GM21526 (cell line): ENCODE measurements around the gene SPI1.

Source experiments
- ATAC-seq: cut with Tn5 transposase; IDR thresholded peaks from one replicate; pipeline ENCODE4 v1.9.1; 2021; ENCODE audit warnings: moderate library complexity; ENCODE audit not compliant: unreplicated experiment, low FRiP score

SPI1 gene

GRCh38 chr11:47407746-47408590 lies 29.6 kb upstream of the SPI1 start, which contains the start of gene SLC39A13:
SLC39A13 (plus strand) TSS chr11:47408590; CDS start chr11:47410095, 1,505 bp downstream.
- ATAC-seq = peak; percentile 73

DNA sequence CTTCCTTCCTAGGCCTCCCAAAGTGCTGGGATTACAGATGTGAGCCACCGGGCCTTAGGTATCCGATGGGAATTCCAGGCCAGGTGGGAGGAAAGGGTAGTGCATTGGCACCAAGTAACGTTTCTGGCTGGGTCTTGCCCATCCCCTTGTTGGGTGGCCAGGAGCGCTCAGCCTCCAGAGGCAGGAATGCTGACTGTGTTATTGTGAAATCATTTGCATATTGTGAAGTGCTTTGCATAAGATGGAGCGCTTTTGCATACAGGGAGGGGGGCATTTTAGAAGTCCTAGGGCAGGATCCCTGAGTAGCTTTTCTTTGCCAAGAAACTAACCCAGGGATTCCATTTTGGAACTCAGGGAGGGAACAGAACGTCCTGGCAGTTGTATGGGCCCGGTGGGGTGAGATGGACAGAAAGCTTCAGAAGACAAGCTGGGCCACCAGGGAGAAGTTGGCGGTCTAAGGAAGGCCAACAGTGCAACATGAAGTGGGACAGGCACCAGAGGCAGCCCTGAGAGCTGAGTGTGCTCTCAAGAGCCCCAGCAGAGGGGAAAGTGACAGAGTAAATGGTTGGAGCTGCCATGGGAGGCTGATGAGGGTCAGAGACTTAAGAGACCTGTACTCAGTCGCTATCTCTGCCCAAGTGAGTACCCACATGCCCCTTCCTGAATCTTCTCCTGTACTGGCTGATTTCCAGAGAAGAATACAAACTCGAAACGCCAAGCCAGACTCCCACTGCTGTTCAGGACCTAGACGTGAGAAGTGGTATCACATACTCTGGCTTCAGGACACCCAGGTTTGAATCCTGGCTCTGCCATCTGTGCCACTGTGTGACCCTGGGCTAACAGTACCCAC lies 28.8 kb upstream of the SPI1 start:
- ATAC-seq = no peak

GRCh38 chr11:47403571-47403970 lies 25.2 kb upstream of the SPI1 start:
- no peak for ATAC-seq

- no peak for ATAC-seq
These were observed 24.8 kb upstream of the SPI1 start for GRCh38 chr11:47403135-47403534.

DNA sequence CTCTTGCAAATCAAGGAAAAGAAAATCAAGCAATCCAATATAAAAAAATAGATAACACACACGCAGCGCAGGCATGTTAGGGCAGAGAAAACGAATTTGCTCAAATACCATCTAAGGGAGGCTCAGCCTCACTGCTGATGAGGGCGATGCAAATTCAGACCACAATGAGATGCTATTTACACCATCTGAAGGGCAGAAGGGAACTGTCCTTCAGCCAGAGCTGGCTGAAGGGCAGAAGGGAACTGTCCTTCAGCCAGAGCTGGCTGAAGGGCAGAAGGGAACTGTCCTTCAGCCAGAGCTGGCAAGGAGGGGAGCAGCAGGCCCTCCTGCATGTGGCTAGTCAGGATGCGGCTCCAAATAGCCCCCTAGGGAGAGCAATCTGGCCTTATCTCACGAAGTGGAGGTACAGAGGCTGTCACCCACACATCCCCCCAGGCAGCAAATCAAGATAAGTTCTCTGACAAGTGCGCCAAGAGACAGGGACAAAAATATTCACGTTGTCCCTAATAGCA lies 22.5 kb upstream of the SPI1 start:
- peak; percentile 54 for ATAC-seq

DNA sequence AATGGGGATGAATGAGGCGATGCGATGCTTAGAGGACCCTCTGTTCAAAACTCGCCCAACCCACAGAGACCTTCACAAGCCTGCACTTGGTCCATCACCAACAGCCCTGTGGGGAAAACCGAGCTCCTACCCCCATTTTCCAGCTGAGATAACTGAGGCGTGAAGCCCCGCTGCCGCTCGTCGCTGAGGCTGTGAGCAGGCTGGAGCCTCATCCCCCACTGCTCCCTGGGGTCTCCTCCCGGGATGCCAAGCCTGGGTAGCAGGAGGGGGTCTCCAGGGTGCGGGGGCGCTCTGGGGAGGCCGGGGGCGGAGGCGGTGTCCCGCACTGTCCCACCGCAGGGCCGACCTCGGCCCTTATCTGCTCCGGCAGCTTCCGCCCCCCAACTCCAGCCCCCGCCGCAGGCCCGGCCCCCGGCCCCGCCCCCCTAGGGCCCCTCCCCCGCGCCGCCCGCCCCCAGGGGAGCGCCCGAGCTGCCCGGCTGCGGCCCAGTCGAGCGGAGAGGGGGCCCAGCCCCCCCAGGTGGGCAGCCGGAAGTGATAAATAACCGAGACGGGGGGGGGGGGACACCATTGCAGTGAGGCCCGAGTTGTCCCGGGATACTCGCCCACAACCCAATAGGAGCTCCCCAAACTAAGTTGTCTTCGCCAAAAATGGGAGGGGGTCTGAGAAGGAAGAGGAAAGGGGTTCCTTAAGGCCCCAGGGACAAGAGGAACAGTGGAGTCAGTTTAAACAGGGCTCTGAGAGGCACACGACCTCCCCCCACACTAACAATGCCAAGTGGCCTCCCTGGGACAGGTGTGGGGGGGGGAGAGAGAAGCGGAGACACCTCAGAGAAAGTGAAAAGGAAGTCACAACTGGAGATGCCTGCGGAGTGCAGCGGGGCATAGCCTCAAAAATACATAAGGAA lies 21.8 kb upstream of the SPI1 start:
- peak; percentile 36 for ATAC-seq

DNA sequence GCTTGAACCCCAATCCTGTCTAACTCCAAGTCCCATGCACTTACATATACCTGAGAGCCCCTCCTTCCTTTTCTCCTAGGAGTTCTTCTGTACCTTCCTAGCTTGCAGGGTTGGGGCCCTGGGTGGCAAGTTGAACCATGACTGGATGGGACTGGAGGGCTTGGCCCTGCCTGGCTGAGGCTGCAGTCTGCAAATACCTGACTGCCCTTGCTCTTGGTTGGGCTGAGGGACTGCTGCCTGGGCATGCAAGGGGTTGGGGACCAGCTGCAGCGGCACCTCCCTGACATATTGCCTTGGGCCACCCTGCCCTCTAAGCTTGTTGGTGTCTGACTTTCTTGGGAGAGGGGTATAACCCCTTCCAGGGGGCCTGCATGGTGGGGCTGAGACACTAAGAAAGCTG lies 20.2 kb upstream of the SPI1 start:
- ATAC-seq = no peak

GRCh38 chr11:47398011-47398410 lies 19.7 kb upstream of the SPI1 start:
- no peak for ATAC-seq

- ATAC-seq = no peak
These were observed 17.6 kb upstream of the SPI1 start for GRCh38 chr11:47396049-47396320.

DNA sequence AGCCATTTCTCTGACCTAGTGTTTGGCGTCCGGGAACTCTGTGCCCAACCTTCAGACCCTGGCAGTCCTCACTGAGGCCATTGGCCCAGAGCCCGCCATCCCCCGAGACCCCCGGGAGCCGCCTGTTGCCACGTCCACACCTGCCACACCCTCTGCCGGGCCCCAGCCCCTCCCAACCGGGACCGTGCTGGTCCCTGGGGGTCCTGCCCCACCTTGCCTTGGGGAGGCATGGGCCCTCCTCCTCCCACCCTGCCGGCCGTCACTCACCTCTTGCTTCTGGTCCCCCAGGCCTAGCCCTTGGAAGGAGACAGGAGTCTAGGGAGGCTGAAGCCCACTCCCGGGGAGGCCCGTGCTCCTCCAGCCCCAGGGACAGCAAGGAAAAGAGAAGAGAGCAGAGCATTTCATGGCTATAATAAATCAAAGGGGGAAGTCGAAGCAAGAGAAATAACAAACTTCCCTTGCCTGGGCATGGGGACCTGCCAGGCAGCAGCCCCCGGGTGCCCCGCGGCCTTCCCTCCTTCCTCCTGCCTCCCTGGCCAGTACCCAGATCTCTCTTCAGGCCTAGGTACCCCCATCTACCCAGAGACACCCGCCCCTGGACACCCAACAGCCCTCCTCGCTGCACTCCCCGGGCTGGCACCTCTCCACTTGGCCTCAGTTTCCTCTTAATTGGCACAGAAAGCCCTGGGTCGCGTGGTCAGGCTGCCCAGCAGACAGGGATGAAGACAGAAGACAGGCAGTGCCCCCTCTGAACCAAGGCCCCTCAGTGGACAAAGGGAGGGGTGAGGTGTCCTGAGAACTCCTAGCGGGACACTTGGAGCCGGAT lies 17.1 kb upstream of the SPI1 start:
- no peak for ATAC-seq

DNA sequence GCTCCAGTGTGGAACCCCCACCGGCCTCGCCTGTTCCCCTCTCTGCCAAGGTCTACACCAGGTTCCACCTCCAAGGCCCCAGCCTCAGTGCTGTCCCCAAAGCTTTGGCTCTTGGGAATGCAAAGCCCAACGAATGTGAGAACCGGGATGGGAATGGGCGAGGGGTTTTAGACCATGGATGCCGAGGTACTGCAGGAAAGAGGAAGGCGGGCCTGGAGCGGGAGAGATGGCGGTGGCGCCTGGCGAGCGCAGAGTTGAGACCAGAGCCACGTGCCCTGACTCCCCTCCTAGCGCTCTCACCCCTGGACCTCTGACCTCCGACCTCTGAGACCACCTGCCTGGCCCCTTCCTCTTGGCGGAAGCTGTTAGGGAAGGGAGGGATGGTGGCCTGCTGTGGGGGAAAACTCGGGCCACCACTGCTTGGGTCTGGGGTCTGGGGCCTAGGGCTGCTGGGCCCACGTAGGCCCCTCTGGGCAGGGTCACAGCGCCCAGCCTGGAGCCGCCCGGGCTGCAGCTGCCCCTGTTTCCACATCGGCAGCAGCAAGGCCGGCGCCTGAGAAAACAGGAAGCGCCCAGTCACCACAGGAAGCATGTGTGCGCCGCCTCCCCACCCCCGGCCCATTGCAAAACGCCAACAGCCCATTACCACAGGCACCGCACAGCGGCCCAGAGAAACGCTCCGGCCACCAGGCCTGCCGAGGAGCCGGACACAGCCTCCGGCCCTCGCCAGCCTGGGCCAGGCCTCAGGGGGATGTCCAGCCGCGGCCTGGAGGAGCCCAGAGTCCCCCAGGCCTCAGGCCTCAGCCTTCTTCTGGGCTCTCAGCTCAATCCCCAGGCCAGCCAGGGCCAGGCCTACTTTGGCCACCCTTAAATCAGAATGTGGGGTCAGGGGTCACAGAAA lies 16.2 kb upstream of the SPI1 start:
- ATAC-seq = peak; percentile 41

- no peak for ATAC-seq
These were observed 15.6 kb upstream of the SPI1 start for GRCh38 chr11:47394050-47394321.

DNA sequence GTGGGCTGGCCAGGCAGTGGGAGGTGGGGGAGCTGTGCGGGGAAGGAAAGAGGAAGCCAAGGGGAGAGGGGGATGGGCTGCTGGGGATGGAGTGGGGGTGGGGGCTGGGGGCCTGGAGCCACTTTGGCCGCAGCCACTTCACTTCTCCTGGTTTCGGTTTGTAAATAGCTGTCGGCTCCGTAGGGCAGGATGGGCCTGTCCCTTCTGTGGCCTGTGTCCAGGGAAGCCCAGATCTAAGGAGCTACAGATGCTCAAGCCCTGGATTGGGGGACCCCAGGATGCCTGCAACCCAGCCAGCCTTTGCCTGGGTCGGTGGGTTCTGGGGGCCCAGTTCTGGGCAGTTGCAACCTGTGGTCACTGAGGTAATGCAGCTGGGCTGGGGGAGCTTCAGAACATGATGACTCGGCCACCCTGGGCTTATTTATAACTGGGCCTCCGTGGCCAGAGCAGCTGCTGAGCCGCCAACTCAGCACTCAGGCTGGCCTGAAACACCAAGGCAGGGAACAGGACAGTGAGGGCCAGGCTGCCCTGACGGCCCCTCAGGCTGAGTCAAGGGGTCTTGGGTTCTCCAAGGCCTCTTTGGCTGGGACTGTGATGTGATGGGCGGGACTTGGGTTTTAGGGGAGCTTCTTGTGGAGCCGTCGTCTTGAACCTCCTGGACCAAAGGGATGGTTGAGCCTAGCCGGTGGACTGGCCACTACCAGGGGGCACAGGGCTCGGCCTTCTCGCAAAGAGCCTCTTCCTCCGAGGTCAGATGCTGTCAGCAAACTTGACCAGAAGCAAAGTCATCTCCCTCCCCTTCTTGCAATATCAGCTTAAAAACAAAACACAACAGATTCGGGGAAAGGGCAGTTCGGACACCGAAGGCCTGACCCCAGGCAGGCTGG lies 15.1 kb upstream of the SPI1 start:
- ATAC-seq = no peak

- ATAC-seq = no peak
These were observed 14.3 kb upstream of the SPI1 start for GRCh38 chr11:47392546-47393162.

- ATAC-seq = no peak
These were observed 13.5 kb upstream of the SPI1 start for GRCh38 chr11:47391711-47392432.

- ATAC-seq = no peak
These were observed 12.8 kb upstream of the SPI1 start for GRCh38 chr11:47391077-47391583.

DNA sequence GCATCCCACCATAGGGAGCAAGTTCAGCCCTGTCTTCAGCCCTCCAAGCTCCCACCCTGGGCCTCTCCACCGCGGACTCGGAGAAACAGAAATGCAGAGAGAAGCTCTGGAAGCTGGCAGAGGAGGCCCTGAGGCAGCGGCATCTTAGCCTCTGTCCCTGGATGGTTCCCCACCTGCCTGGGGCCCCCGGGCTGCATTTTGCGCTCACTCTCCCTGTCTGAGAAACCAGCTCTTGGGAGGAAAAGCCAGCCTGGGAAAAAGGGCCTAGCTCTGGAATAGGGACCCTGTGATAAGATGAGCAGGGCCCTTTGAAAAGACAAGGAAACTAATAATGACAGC lies 12.0 kb upstream of the SPI1 start:
- no peak for ATAC-seq
